Activated B cell treated with CpG ODN at 0.5 μM for 24 hours (primary cell): ENCODE results near the gene ZSWIM8. TPM values are rescaled to one million over a fixed set of nuclear protein-coding genes. Genes with fewer than 3 reads are reported as not detected.

Experiments used
- ATAC-seq: fragments of 200-7000 bp; cut with Tn5 transposase; one replicate; pipeline ENCODE4 v1.10.0; 2021; ENCODE audit warnings: low read depth, mild to moderate bottlenecking, moderate library complexity
- CTCF ChIA-PET: fragments of 350-600 bp; sonication (Branson Sonifier 250); formaldehyde crosslinking; loops from one replicate; lab custom pipeline; 2021; ENCODE audit warnings: antibody characterized with exemption; lab: Charles Lee
- POLR2A ChIA-PET: fragments of 350-600 bp; sonication (Branson Sonifier 250); formaldehyde crosslinking; loops from one replicate; lab custom pipeline; 2021; ENCODE audit warnings: antibody characterized with exemption; lab: Charles Lee
- DNase-seq: peaks from one replicate; pipeline ENCODE4 v3.0.0; 2022
- H3K27ac Mint-ChIP-seq: one replicate; pipeline ENCODE4 v1.8.0; 2020; ENCODE audit warnings: mixed read lengths
- H3K27me3 Mint-ChIP-seq: one replicate; pipeline ENCODE4 v1.8.0; 2021; ENCODE audit warnings: mixed read lengths
- H3K36me3 Mint-ChIP-seq: one replicate; pipeline ENCODE4 v1.8.0; 2021; ENCODE audit warnings: low read depth, mixed read lengths
- H3K4me1 Mint-ChIP-seq: one replicate; pipeline ENCODE4 v1.8.0; 2021; ENCODE audit warnings: mixed read lengths
- H3K4me3 Mint-ChIP-seq: one replicate; pipeline ENCODE4 v1.8.0; 2020; ENCODE audit warnings: mild to moderate bottlenecking, mixed read lengths
- H3K9me3 Mint-ChIP-seq: one replicate; pipeline ENCODE4 v1.8.0; 2020; ENCODE audit warnings: mixed read lengths
- CTCF ChIP-seq: fragments of 200-600 bp; IDR thresholded peaks from one replicate; pipeline ENCODE4 v1.8.0; 2022; ENCODE audit warnings: antibody characterized with exemption, mild to moderate bottlenecking
- intact Hi-C: fragments of 100-400 bp; cut with micrococcal nuclease; formaldehyde crosslinking; loops from one replicate; pipeline ENCODE4 v1.15.1; 2024
- total RNA-seq: library from RNA; stranded (reverse); gene quantifications from 2 replicates; pipeline ENCODE4 v1.2.3, GENCODE V29; 2022

The ZSWIM8 gene
- total RNA-seq, 1 donor from 2014 or later = 93.0 TPM

- Mint-ChIP-seq H3K36me3 (peaks cover 88% of the 10 kb centered on the region), H3K27ac (no peak overlapping the region), H3K4me3 (no peak overlapping the region), H3K4me1 (no peaks in the 10 kb centered on the region), H3K27me3 (no peaks in the 10 kb centered on the region), H3K9me3 (no peaks in the 10 kb centered on the region)
- ChIA-PET CTCF (no interaction called here), POLR2A (interaction anchor here (1.0 kb wide), 2 partner anchors 11 to 12 kb away, joined by 3 to 5 read pairs; partner anchors contain the start of gene ZSWIM8)
- ATAC-seq (no peak), DNase-seq (no peak)
- intact Hi-C loops = no loop called here
- no peak for TF ChIP-seq CTCF
Observed at GRCh38 chr10:73797324-73798025, 12.1 kb downstream of the ZSWIM8 start.

- DNase-seq (no peak), ATAC-seq (no peak)
- ChIA-PET POLR2A (interaction anchor here (1.0 kb wide), 1 partner anchor 12 kb away, joined by 3 read pairs; the partner anchor contains the start of gene ZSWIM8), CTCF (no interaction called here)
- no peaks in the 10 kb centered on the region for H3K27me3 Mint-ChIP-seq
- no peak overlapping the region for H3K27ac Mint-ChIP-seq
- H3K4me3 Mint-ChIP-seq = no peak overlapping the region
- intact Hi-C loops = no loop called here
- TF ChIP-seq CTCF = no peak
- no peaks in the 10 kb centered on the region for H3K4me1 Mint-ChIP-seq
- no peaks in the 10 kb centered on the region for H3K9me3 Mint-ChIP-seq
- peaks cover 88% of the 10 kb centered on the region for H3K36me3 Mint-ChIP-seq
Observed at GRCh38 chr10:73798087-73798486, 12.7 kb downstream of the ZSWIM8 start.

- no peak for DNase-seq
- H3K27me3 Mint-ChIP-seq = no peaks in the 10 kb centered on the region
Observed at GRCh38 chr10:73798927-73799560, 13.6 kb downstream of the ZSWIM8 start.

GRCh38 chr10:73799899-73800559 lies 14.6 kb downstream of the ZSWIM8 start:
- Mint-ChIP-seq H3K27ac (no peak overlapping the region), H3K9me3 (no peaks in the 10 kb centered on the region), H3K4me1 (peaks cover 11% of the 10 kb centered on the region), H3K4me3 (no peak overlapping the region), H3K36me3 (peaks cover 88% of the 10 kb centered on the region), H3K27me3 (no peaks in the 10 kb centered on the region)
- intact Hi-C loops = no loop called here
- ATAC-seq = no peak
- CTCF ChIA-PET = no interaction called here
- POLR2A ChIA-PET = interaction anchor here (0.6 to 2.2 kb wide), 5 partner anchors 9 to 27 kb away, joined by 3 to 8 read pairs (median 4); partner anchors contain the start of genes NDST2 and ZSWIM8
- no peak for DNase-seq
- no peak for TF ChIP-seq CTCF

More at GRCh38 chr10:73798927-73799560, 13.6 kb downstream of the ZSWIM8 start:
- peaks cover 7% of the 10 kb centered on the region for H3K4me1 Mint-ChIP-seq
- intact Hi-C loops = no loop called here
- no peak for ATAC-seq
- no peak overlapping the region for H3K27ac Mint-ChIP-seq
- peaks cover 87% of the 10 kb centered on the region for H3K36me3 Mint-ChIP-seq
- H3K9me3 Mint-ChIP-seq = no peaks in the 10 kb centered on the region
- no peak for TF ChIP-seq CTCF
- POLR2A ChIA-PET = interaction anchor here (0.9 to 2.2 kb wide), 3 partner anchors 10 to 13 kb away, joined by 3 to 7 read pairs (median 3); partner anchors contain the start of genes NDST2 and ZSWIM8
- CTCF ChIA-PET = no interaction called here
- no peak overlapping the region for H3K4me3 Mint-ChIP-seq
